Measurements from ENCODE around the gene LMF1.

- TF ChIP-seq ZNF646 (CRISPR knock-in tag; IDR thresholded peaks at IDR 0.05), result no peak
- no peak for TF ChIP-seq ZNF143 (CRISPR knock-in tag; IDR thresholded peaks at IDR 0.05)
- TF ChIP-seq KLF6 (CRISPR knock-in tag; IDR thresholded peaks at IDR 0.05), result no peak
- no peak for TF ChIP-seq SMC3 (IDR thresholded peaks at IDR 0.05; ENCODE audit: low read length)
- no peak for TF ChIP-seq ZSCAN25 (CRISPR knock-in tag; IDR thresholded peaks at IDR 0.05)
- TF ChIP-seq CHD2 (IDR thresholded peaks at IDR 0.05; ENCODE audit: low read depth, low read length), result no peak
- TF ChIP-seq ZNF672 (CRISPR knock-in tag; IDR thresholded peaks at IDR 0.05), result no peak
- TF ChIP-seq NCOR1 (IDR thresholded peaks at IDR 0.05; ENCODE audit: borderline replicate concordance, low read length), result no peak
- TF ChIP-seq CTCF (CRISPR knock-in tag; IDR thresholded peaks at IDR 0.05), result no peak
- TF ChIP-seq POLR2A (IDR thresholded peaks at IDR 0.05; ENCODE audit: insufficient read depth in 1 of 2, low read depth in 2 of 2, low read length in 2 of 2), result no peak
- TF ChIP-seq EZH2 (conservative IDR thresholded peaks at IDR 0.05; ENCODE audit: low read depth, low read length), result no peak
Measured at GRCh38 chr16:877242-878071, 93.3 kb downstream of the LMF1 start.

Measured in HepG2 (cell line).